ENCODE data around the gene GRIP2.

GRIP2 gene

DNA sequence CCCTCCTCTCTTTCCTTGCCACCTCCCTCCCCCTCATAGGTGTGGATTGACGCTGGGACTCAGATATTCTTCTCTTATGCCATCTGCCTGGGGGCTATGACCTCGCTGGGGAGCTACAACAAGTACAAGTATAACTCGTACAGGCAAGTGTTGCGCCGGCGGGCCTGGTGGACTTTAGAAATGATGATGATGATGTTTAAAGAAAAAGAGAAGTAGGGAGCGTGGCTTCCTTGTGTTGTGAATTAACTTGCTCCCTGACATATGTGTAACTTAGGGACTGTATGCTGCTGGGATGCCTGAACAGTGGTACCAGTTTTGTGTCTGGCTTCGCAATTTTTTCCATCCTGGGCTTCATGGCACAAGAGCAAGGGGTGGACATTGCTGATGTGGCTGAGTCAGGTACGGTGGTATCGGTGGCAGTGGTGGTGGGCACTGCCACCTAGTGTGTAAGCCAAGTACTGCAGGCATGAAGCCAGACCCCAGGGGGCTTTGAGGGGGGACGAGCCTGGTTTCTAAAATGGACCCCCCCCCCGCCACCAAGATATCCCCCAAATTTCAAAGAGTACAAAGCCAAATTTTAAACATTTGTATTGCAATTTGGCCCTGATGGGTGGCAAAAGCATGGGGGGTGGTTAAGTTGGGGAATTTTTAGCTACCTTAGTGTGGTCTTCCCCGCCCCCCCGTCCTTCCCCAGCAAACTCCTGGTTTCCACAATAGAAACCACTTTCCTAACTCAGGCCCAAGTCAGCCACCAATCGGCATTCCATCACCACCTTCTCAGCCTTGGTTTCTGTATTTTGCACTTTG is 72.1 kb downstream of the GRIP2 start:
- no peak overlapping the region for H2AFZ ChIP-seq (ENCODE audit: low read depth, low read length, severe bottlenecking)
- H3K9ac ChIP-seq (ENCODE audit: low read length): no peak overlapping the region
- H3K27ac ChIP-seq (ENCODE audit: low read depth, low read length): no peak overlapping the region
- TF ChIP-seq CTCF (IDR thresholded peaks at IDR 0.05; ENCODE audit: insufficient read depth, low read length, poor library complexity, severe bottlenecking) (peak; percentile 85), EZH2phosphoT487 (conservative IDR thresholded peaks at IDR 0.05; ENCODE audit: low read length) (no peak)
- H3K79me2 ChIP-seq (ENCODE audit: insufficient read depth, low read length): no peaks in the 10 kb centered on the region
- H3K4me2 ChIP-seq (ENCODE audit: low read depth, low read length, poor library complexity, severe bottlenecking): no peak overlapping the region
- no peaks in the 10 kb centered on the region for H3K27me3 ChIP-seq (ENCODE audit: low read length)
- no peaks in the 10 kb centered on the region for H3K9me2 ChIP-seq (replicated peaks; ENCODE audit: insufficient read depth, low read length)
- H3F3A ChIP-seq (ENCODE audit: insufficient read depth): no peaks in the 10 kb centered on the region
- H3K4me3 ChIP-seq (ENCODE audit: insufficient read depth, low read length, poor library complexity, severe bottlenecking): no peak overlapping the region
- H4K20me1 ChIP-seq (ENCODE audit: low read depth, low read length): no peaks in the 10 kb centered on the region
- H3K36me3 ChIP-seq (ENCODE audit: low read length): peaks cover 3% of the 10 kb centered on the region; the same call in 1 of the 2 replicates
- H3K9me3 ChIP-seq (ENCODE audit: insufficient read depth, low read length): no peaks in the 10 kb centered on the region

GRCh38 chr3:14466179-14466903 is 73.8 kb downstream of the GRIP2 start:
- H3K27me3 ChIP-seq (ENCODE audit: low read length): no peaks in the 10 kb centered on the region
- no peaks in the 10 kb centered on the region for H3K9me3 ChIP-seq (ENCODE audit: insufficient read depth, low read length)
- TF ChIP-seq EZH2phosphoT487 (conservative IDR thresholded peaks at IDR 0.05; ENCODE audit: low read length) (no peak), CTCF (IDR thresholded peaks at IDR 0.05; ENCODE audit: insufficient read depth, low read length, poor library complexity, severe bottlenecking) (no peak)
- H3K4me3 ChIP-seq (ENCODE audit: insufficient read depth, low read length, poor library complexity, severe bottlenecking): no peak overlapping the region
- H3K36me3 ChIP-seq (ENCODE audit: low read length): no peaks in the 10 kb centered on the region
- H3K79me2 ChIP-seq (ENCODE audit: insufficient read depth, low read length): no peaks in the 10 kb centered on the region
- no peak overlapping the region for H3K27ac ChIP-seq (ENCODE audit: low read depth, low read length)
- H3F3A ChIP-seq (ENCODE audit: insufficient read depth): no peaks in the 10 kb centered on the region
- no peak overlapping the region for H3K9ac ChIP-seq (ENCODE audit: low read length)
- no peak overlapping the region for H2AFZ ChIP-seq (ENCODE audit: low read depth, low read length, severe bottlenecking)
- H4K20me1 ChIP-seq (ENCODE audit: low read depth, low read length): no peaks in the 10 kb centered on the region
- no peaks in the 10 kb centered on the region for H3K9me2 ChIP-seq (replicated peaks; ENCODE audit: insufficient read depth, low read length)
- no peak overlapping the region for H3K4me2 ChIP-seq (ENCODE audit: low read depth, low read length, poor library complexity, severe bottlenecking)

DNA sequence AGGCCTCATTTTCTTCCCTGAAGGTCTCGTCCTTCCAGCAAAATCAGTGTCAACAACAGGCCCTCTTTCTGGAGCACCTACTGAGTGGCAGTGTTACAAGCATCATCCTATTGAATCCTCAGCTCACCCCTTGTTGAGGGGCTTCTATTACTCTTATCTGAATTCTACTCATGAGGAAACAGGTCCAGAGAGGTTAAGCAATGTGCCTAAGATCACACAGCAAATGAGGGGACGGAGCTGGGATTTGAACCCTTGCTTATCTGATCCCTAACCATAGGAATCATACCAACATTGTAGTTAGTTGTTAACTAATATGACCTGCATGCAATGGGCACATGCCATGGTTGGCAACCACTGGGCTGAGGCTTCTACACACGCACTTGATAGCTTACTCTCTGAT is 74.7 kb downstream of the GRIP2 start:
- H3K9me2 ChIP-seq (replicated peaks; ENCODE audit: insufficient read depth, low read length): no peaks in the 10 kb centered on the region
- H3K79me2 ChIP-seq (ENCODE audit: insufficient read depth, low read length): no peaks in the 10 kb centered on the region
- no peak for TF ChIP-seq CTCF (IDR thresholded peaks at IDR 0.05; ENCODE audit: insufficient read depth, low read length, poor library complexity, severe bottlenecking)
- no peak for TF ChIP-seq EZH2phosphoT487 (conservative IDR thresholded peaks at IDR 0.05; ENCODE audit: low read length)
- no peaks in the 10 kb centered on the region for H4K20me1 ChIP-seq (ENCODE audit: low read depth, low read length)
- no peak overlapping the region for H3K4me2 ChIP-seq (ENCODE audit: low read depth, low read length, poor library complexity, severe bottlenecking)
- H3K9ac ChIP-seq (ENCODE audit: low read length): no peak overlapping the region
- H3K4me3 ChIP-seq (ENCODE audit: insufficient read depth, low read length, poor library complexity, severe bottlenecking): no peak overlapping the region
- no peaks in the 10 kb centered on the region for H3F3A ChIP-seq (ENCODE audit: insufficient read depth)
- no peaks in the 10 kb centered on the region for H3K9me3 ChIP-seq (ENCODE audit: insufficient read depth, low read length)
- no peak overlapping the region for H2AFZ ChIP-seq (ENCODE audit: low read depth, low read length, severe bottlenecking)
- no peaks in the 10 kb centered on the region for H3K27me3 ChIP-seq (ENCODE audit: low read length)
- H3K27ac ChIP-seq (ENCODE audit: low read depth, low read length): no peak overlapping the region
- no peaks in the 10 kb centered on the region for H3K36me3 ChIP-seq (ENCODE audit: low read length)

Measured in SU-DHL-6 (cell line).